C1 segment of cervical spinal cord (tissue), 14 donors: ENCODE measurements around the gene PAX7.

Experiments used
- DNase-seq, 14 donors: peaks; one replicate each; lab custom pipeline; 2025; lab: John Stamatoyannopoulos, UW

The PAX7 gene

DNA sequence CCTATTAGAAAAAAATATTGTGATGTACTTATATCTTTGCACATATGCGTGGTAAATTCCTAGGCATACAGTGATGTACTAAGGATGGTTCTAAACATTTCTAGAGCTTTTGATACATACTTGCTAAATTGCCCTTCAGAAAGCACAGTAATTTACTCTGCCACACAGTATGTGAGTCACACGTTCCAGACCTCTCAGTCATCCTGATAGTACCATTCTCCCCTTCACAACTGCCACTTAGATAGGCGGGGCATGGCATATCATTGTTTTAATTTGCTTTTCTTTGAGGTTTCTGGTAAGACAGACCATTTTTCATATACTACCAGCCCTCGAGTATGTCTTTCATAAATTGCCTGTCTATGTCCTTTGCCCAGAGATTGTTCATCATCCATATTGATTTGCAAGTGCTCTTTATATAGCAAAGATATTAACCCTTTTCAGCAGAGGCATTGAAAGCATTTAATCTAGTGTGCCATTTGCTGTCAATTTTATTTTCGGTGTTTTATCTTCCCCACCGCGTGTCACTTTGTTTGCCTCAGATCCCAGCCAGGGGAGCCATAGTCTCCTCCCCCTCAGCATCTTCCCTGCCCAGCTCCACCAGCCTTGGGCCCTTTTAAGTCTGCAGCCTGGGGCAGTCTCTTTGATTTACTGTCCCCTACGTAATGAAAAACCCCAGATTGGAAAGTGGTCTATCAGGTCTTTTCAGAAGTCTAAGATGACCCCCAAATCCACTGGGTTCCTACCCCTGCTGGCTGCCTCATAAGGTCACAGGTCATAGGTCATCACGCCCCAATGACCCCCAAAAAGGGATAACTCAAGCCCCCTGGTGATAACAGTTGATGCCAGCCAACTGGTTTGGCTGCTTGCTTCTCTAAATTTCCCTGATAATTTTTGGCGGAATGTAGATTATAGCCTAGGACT lies 11.8 kb upstream of the PAX7 start:
- no peak for DNase-seq

DNA sequence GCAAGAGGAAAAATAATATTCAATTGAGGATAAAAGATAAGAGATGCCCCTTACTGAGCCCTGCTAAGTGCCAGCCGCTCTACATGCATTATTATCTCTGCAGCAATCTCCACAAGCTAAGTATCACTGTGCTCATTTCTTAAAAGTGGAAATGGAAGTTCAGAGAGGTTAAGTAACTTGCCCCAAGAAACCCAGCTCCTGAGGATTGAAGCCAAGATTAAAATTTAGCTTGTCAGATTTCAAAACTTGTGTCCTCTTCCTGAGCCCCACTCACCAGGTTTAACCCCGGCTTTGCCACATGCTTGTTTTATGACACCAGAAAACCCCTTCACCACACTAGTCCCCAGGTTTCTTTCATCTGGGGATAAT lies 11.2 kb upstream of the PAX7 start:
- no peak for DNase-seq

GRCh38 chr1:18628511-18628910 lies 2.1 kb upstream of the PAX7 start:
- no peak for DNase-seq

DNA sequence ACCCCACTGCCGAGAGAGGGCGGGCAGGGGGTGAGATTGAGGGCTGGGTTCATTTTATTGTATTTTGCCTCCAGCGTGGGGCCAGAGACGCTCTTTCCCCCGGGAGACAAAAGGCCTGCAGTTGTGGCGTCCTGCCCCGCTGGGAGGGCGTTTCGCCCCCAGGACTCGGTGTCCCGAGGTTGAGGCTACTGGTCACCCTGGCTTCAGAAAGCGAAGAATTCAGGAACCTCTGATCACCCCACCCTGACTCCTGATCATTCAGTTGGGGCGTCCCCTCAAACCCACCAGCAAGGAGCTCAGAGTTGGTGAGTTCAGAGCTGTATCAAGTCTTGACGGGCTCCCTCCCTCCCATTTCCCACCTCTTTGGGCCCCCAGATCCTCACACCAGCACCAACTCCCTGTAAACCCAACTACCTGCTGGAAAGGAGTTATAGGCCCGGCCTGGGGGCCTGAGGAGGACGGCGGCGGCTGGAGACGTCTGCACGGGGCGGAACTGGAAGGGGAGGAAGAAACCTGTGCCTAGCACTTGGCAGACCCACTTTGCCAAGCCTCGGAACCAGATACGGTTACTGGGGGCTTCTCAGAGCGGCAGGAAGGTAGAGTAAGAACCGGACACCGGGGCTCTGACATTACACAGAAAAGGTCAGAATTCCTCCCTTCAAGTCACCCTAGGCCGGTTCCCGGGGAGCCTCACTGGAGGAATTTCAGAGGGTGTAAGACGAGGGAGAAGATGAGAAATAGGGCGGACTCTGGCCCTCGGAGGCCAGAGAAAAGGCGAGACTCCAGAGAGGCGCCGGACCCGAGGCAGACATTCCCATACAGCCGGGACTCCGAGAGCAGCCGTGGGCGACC lies 761 bp upstream of the PAX7 start:
- DNase-seq = no peak

DNA sequence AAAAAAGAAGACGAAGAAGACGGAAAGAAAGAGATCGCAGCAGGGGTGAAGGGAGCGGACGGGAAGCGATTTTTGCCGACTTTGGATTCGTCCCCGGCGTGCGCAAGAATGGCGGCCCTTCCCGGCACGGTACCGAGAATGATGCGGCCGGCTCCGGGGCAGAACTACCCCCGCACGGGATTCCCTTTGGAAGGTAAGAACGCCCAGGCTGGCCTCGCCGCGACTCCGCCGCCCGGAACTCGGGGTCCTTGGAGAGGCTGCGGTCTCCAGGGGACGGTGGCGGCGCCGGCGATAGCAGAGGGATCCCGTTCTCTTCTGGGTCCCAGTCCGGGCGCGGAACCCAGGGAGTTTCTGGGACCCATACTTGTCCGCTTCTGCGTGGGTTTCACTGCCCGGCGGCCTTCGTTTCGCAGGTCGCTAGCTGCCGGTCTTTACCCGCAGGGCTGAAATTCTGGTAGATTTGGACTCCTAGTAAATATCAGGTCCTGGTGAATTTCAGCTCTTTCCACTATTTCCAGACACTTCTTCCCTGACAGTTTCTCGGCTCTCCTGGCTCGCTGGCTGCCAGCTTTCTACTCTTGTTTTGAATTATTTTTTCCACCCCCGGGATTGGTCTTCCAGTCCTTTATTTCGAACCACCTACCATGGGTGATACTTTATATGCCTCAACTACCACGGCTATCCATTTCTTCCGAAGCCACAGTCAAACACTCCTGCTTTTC lies 1.0 kb downstream of the PAX7 start:
- DNase-seq = no peak

DNA sequence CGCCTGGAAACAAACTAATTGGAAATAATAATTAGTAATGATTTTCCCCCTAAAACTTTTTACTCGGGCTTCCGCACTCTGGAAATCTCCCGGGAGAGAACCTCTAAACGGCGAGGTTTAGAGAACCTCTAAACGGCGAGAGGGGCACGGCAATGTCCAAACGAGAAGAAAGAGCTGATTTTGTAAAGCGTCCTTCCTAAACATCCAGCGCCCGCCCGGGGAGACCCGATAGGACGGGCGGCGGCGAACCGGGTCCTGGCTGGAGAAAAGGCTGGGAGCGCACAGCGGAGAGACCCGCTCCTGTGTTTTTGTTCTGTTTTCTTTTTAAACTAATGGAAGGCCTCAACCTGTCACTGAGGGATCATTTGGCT lies 1.6 kb downstream of the PAX7 start:
- no peak for DNase-seq

DNA sequence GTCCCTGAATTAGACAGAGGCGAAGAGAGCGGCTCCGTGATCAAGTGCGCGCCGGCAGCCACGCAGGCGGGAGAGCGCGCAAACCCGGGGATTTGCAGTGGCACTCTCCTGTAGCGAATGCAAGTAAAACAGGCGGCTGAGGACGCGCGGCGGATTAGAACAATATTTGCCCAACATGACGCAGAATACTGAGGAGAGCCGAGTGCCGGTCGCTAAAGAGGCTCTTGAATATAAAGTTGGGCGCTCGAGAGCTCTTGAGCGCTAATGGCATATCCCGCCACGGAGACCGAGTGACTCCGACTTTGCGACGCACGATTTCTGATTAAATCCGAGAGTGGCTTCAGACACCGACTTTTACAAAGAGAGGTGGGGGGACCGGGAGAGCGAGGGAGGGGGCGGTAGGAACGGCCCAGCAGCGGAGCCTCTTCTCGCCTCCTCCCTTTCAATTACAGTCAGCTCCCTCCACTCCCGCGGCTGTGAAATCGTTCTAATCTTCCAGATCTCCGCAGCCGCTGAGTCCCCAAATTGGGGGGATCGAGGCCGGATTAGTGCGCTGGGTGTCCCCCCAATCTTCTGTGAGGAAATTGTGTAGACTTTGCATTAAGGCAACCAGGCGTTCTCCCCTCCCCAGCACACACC lies 2.3 kb downstream of the PAX7 start:
- no peak for DNase-seq

DNA sequence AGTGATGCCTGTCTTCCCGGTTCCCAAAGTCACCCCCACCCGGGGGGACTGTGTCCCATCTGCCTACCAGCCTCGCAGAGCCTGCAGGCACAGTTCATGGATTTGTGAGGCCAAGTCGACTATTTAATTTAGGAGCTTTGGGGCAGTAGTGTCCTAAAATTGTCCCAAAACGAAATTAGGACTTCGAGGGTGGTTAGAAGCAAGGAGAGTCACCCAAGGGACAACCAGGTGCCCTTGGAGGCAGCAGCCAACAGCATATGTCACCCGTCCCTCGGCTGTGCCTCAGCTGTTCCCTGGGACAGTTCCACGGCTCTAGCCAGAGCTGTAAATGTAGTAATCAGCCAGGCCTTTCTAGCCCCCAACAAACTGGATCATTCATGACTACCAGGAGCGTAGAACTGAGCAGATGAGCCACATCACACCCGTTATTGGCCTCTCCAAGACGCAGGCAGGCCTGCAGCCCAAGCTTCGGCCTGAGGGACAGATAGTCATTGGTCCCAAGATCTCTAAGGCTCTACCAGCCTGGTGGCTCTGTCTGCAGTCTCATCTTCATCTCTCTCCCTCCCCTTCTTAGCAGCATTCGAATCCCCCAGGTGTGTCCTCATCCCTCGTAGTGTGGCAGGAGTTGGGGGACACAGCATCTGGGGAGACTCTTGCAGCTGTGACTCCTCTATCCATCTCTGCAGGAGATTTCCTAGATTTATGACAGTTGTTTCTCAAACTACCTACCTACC lies 2.9 kb downstream of the PAX7 start:
- no peak for DNase-seq

- DNase-seq = no peak
Observed at GRCh38 chr1:18634276-18634675, 3.6 kb downstream of the PAX7 start.

GRCh38 chr1:18635070-18635577 lies 4.5 kb downstream of the PAX7 start:
- no peak for DNase-seq

- no peak for DNase-seq
Observed at GRCh38 chr1:18635891-18636595, 5.4 kb downstream of the PAX7 start.

GRCh38 chr1:18636596-18637508 lies 6.2 kb downstream of the PAX7 start:
- no peak for DNase-seq

DNA sequence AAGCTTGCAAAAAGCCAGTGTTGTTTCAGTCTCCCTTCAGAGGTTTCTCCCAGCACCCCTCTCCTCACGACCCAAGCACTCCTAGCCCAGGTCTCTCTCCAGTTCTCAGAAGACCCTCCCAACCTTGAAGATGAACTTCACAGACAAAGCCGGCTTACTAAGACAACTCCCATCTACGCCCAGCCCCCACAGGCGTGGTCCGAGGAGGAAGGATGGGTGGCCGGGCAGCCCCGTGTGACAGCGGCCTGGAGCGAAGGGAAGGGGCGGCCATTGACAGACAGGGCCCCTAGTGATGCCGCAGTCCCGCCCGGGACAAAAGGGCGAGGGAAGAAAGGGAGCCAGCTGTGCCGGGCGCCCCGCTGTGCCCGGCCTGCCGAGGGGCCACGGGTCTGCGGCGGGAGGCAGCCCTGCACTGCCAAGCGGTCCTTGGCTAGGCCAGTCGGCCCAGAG lies 6.9 kb downstream of the PAX7 start:
- no peak for DNase-seq

DNA sequence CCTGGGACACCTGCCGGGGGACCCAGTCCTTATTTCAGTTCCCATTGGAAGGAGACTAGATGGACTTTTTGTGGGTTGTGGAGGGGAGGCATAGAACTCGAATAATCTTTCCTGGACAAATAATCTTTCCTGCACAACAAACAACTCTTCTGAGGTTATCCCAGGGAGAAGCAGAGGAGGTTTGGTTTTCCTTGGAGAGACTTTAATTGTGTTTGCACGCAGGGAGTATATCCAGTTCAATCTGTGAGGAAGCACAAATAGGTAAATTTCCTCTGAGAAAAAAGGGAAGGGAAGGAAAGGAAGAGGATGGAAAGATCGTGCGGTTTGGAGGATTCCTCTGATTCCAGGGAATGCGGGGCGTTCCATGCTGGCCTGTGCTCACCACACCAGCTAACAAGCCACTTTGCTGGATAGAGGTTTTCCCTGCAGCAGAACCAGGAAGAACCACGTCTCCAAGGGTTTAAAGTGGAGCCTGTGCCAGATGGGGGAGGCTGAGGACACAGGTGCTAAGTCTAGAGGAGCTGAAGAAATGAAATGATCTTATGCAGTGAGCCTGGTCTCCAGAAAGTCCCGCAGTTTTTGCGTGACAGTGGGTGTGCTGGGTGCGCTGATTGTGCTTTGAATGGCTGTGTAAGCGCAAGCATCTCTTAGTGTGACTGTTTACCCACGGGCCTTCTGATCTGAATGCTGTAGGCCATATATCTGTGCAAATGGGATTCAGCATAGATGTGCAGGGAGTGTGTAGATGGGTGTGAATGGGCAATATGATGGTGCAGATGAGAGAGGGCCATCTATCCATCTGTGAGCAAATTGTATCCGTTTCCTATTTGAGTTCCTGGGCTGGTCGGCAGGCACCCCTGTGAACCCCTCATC lies 7.6 kb downstream of the PAX7 start:
- DNase-seq = no peak

GRCh38 chr1:18638835-18639364 lies 8.3 kb downstream of the PAX7 start:
- no peak for DNase-seq

DNA sequence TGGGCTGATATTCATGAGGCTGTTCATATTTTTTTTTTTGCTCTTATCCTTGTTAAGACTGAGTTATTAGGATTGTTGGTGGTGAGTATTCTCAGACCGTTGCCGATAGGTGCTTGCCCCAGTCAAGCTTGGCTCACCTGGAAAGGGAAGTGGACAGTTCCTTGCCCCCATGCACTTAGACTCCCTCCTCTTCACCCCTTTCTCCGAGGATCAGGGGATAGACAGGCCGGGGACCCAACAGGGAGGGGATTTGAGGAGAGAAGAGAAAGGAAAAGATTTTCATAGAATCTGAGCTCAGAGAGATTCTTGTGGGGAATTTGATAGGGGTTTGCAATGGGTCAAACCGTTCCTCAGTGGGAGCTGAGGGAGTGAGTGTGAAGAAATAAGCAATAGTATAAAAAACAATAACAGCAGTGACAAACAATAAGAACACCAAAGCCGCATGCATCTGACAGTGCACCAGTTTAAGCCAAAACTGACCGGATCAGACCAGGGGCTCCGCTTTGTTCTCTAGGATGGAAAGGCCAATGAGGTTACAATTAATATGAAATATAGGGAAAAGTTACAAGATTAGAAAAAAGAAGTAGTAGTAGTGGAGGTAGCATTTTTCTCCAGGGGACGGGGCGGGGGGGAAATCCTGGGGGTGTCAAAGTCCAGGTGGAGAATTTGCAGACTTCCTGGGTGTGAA lies 8.9 kb downstream of the PAX7 start:
- DNase-seq = no peak
